ENCODE results near the gene S1PR2.

S1PR2 gene

GRCh38 chr19:10251792-10252694, 20.9 kb upstream of the S1PR2 start, which contains the start of gene MRPL4:
MRPL4 (plus strand) TSS chr19:10252214; CDS start chr19:10252254, 40 bp downstream.
- no peak for TF ChIP-seq CTCF (IDR thresholded peaks at IDR 0.05)

- no peak for TF ChIP-seq CTCF (IDR thresholded peaks at IDR 0.05)
Observed at GRCh38 chr19:10246511-10246910, 15.4 kb upstream of the S1PR2 start.

GRCh38 chr19:10245189-10245939, 14.2 kb upstream of the S1PR2 start:
- no peak for TF ChIP-seq CTCF (IDR thresholded peaks at IDR 0.05)

- no peak for TF ChIP-seq CTCF (IDR thresholded peaks at IDR 0.05)
Observed at GRCh38 chr19:10243606-10244005, 12.5 kb upstream of the S1PR2 start.

GRCh38 chr19:10238172-10238783, 7.1 kb upstream of the S1PR2 start:
- TF ChIP-seq CTCF (IDR thresholded peaks at IDR 0.05): no peak

GRCh38 chr19:10237702-10238101, 6.6 kb upstream of the S1PR2 start:
- no peak for TF ChIP-seq CTCF (IDR thresholded peaks at IDR 0.05)

- TF ChIP-seq CTCF (IDR thresholded peaks at IDR 0.05): no peak
Observed at GRCh38 chr19:10235003-10235402, 3.9 kb upstream of the S1PR2 start.

Measured in LNCAP (cell line).